Large intestine (tissue), 3 donors: Measurements from ENCODE around the gene HDAC9. TPM values are rescaled to one million over a fixed set of nuclear protein-coding genes. Genes with fewer than 3 reads are reported as not detected.

Source experiments
- DNase-seq, 2 donors: peaks; one replicate each; pipeline versions ENCODE4 v3.0.0 to v3.0.0-alpha.2; 2013
- H3K27ac ChIP-seq: one replicate; pipeline ENCODE4 v1.5.1; 2013; ENCODE audit warnings: low read length
- H3K27me3 ChIP-seq: 2 replicates; pipeline ENCODE4 v1.6.1; 2013; ENCODE audit warnings: low read length; ENCODE audit not compliant: control insufficient read depth, insufficient read depth
- H3K36me3 ChIP-seq: 2 replicates; pipeline ENCODE4 v1.6.1; 2013; ENCODE audit warnings: low read length; ENCODE audit not compliant: control insufficient read depth, insufficient read depth
- H3K4me1 ChIP-seq: one replicate; pipeline ENCODE4 v1.6.1; 2013; ENCODE audit warnings: low read length; ENCODE audit not compliant: control insufficient read depth, insufficient read depth
- H3K4me3 ChIP-seq: one replicate; pipeline ENCODE4 v1.5.1; 2013; ENCODE audit warnings: low read length
- H3K9me3 ChIP-seq: one replicate; pipeline ENCODE4 v1.6.1; 2013; ENCODE audit warnings: mild to moderate bottlenecking, low read depth, low read length, moderate library complexity; ENCODE audit not compliant: control insufficient read depth
- WGBS: methylation state at CpG from one replicate; pipeline ENCODE4 v1.1.5; 2013; ENCODE audit warnings: low lambda C conversion rate; ENCODE audit not compliant: insufficient coverage; 5-methylcytosine and 5-hydroxymethylcytosine counted together
- polyA plus RNA-seq: library from polyadenylated mRNA; unstranded; fragments of 120-200 nt; gene quantifications from one replicate; pipeline ENCODE4 v1.2.1, GENCODE V29; 2013

Gene HDAC9
- polyA plus RNA-seq, 1 donor = 6.2 TPM

DNA sequence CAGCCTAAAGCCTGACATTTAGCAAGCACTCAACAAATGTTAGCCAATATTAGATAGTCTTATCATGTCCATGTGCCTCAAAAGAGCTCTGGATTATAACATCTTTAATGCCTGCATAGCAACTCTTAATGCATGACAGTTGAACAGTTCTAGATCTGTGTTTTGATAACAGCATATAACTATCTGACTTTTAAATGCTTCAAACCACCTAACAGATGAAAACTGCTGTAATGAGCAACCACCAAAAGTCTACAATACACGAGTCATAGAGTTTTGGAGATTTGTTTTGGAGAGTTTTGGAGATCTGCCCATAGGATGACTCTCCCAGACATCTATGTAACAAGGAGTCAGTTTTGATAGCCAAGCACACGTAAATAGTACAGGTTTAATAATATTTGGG, 394.6 kb downstream of the HDAC9 start:
- Histone ChIP-seq H3K36me3 (no peaks in the 10 kb centered on the region), H3K4me1 (no peaks in the 10 kb centered on the region), H3K4me3 (no peak overlapping the region), H3K27ac (no peak overlapping the region), H3K9me3 (no peaks in the 10 kb centered on the region), H3K27me3 (no peaks in the 10 kb centered on the region)
- no CpG with 5 or more reads among the region's 2 CpGs for WGBS
- DNase-seq = no peak

DNA sequence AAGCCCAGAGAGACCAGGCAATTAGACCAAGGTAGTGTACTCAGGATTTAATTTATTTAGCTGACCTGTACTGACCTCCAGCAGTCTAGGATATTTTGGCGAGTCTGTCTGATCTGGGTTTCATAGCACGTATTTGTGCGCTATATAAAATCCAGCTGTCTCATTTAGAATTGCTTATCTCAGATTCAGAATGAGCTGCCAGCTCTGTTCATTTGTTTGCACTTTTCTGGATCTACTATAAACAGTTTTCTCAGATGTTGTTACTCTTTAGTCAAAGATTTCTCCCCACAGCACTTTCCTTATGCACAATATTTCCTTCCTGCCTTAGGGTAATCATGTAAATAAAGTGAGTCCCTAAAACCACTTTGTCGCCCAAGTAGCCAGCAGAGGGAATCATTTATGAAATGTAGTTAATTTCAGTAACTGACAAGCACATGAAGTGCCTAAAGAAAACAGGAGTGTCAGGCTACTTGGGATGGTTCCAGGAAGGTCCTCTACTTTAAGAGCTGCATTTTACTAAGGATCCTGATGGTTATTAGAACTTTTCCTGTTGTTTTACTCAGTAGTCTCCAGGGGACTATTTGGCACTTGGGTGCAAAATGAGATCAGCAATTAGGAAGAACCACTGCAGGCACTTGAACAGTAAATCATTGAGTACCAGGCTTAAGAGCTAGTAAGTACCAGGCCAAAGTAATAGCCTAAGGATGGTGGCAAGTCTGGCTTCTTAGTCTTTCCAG, 395.5 kb downstream of the HDAC9 start:
- WGBS = no CpG with 5 or more reads among the region's 4 CpGs
- Histone ChIP-seq H3K4me1 (no peaks in the 10 kb centered on the region), H3K4me3 (no peak overlapping the region), H3K9me3 (no peaks in the 10 kb centered on the region), H3K27me3 (no peaks in the 10 kb centered on the region), H3K36me3 (no peaks in the 10 kb centered on the region), H3K27ac (no peak overlapping the region)
- DNase-seq = no peak

DNA sequence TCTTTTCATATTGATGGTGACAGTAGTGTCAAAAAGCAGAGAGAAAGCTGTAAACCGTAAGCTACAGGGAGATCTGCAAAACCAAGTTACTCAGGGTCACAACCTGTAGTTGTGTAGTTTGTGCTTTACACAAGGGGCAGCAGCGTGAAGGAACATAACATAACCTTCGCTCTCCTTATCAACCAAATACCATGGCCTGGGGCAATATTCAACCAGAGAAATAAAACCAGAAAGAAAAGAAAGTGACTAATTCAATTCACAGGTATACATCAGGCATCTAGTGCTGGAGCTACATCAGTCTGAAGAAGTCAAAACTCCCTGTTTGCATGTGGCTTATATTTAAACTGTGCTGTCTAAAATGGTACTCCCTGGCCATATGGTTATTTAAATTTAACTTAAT, 397.6 kb downstream of the HDAC9 start:
- Histone ChIP-seq H3K4me3 (no peak overlapping the region), H3K4me1 (no peaks in the 10 kb centered on the region), H3K27ac (no peak overlapping the region), H3K27me3 (no peaks in the 10 kb centered on the region), H3K36me3 (no peaks in the 10 kb centered on the region), H3K9me3 (no peaks in the 10 kb centered on the region)
- WGBS = no CpG with 5 or more reads among the region's 3 CpGs
- peak; percentile 13 to 16 for DNase-seq

- Histone ChIP-seq H3K27me3 (no peaks in the 10 kb centered on the region), H3K27ac (no peak overlapping the region), H3K36me3 (no peaks in the 10 kb centered on the region), H3K9me3 (no peaks in the 10 kb centered on the region), H3K4me3 (no peak overlapping the region), H3K4me1 (no peaks in the 10 kb centered on the region)
- no peak for DNase-seq
- 75% methylated on average over 2 of the region's 3 CpGs for WGBS
Measured at GRCh38 chr7:18894155-18894554, 398.6 kb downstream of the HDAC9 start.

DNA sequence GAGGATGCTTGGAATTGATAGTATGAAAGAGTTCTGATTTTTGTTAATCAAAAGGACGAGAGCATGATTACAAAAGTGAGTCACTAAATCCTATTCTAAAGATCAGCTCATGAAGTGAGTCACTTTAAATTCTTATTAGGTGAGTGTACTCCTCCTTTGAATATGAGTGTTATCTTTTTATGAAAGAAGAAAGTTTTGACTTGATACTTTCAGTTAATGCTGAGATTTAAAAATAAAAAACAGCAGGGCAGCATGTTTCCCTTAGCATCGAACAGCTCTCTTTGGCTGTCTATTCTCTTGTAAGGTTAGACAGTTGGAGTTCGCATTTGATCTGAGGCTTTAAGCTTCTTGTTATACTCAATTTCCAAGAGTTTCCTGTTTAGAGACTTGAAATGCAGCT, 399.9 kb downstream of the HDAC9 start:
- WGBS = 83% methylated on average over 1 of the region's 3 CpGs
- Histone ChIP-seq H3K27ac (no peak overlapping the region), H3K4me1 (no peaks in the 10 kb centered on the region), H3K9me3 (no peaks in the 10 kb centered on the region), H3K27me3 (no peaks in the 10 kb centered on the region), H3K36me3 (no peaks in the 10 kb centered on the region), H3K4me3 (no peak overlapping the region)
- DNase-seq = no peak

GRCh38 chr7:18896343-18896975, 400.9 kb downstream of the HDAC9 start:
- H3K27ac ChIP-seq = no peak overlapping the region
- no CpG with 5 or more reads among the region's 2 CpGs for WGBS
- no peak overlapping the region for H3K4me3 ChIP-seq
- no peaks in the 10 kb centered on the region for H3K36me3 ChIP-seq
- DNase-seq = no peak
- no peaks in the 10 kb centered on the region for H3K9me3 ChIP-seq
- H3K4me1 ChIP-seq = no peaks in the 10 kb centered on the region
- H3K27me3 ChIP-seq = no peaks in the 10 kb centered on the region

GRCh38 chr7:18900236-18900635, 404.7 kb downstream of the HDAC9 start:
- H3K27me3 ChIP-seq = no peaks in the 10 kb centered on the region
- no peaks in the 10 kb centered on the region for H3K9me3 ChIP-seq
- WGBS = no CpG with 5 or more reads among the region's 3 CpGs

DNA sequence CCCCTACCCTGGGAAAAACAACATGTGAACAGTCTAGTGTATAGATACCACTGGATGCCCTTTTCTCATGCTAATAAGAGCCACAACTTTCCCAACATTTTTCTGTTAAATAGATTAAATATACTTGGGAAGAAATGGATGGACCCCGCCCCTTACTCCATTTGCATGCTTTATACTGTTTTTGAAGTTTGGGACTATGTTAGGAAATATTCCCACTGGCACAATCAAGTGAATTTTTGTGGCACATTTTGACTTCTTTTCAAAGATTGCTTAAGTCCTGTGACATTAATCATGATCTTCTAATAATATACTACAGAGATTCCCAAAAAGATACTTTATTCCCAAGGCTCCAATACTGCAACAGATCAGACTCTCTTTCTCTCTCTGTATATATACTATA, 405.3 kb downstream of the HDAC9 start:
- H3K4me1 ChIP-seq = no peaks in the 10 kb centered on the region
- H3K27ac ChIP-seq = no peak overlapping the region
- H3K4me3 ChIP-seq = no peak overlapping the region
- WGBS = no CpG with 5 or more reads among the region's 1 CpG
- H3K9me3 ChIP-seq = no peaks in the 10 kb centered on the region
- no peaks in the 10 kb centered on the region for H3K36me3 ChIP-seq
- no peak for DNase-seq
- no peaks in the 10 kb centered on the region for H3K27me3 ChIP-seq

More at GRCh38 chr7:18900236-18900635, 404.7 kb downstream of the HDAC9 start:
- no peaks in the 10 kb centered on the region for H3K4me1 ChIP-seq
- H3K27ac ChIP-seq = no peak overlapping the region
- DNase-seq = no peak
- H3K36me3 ChIP-seq = no peaks in the 10 kb centered on the region
- no peak overlapping the region for H3K4me3 ChIP-seq

DNA sequence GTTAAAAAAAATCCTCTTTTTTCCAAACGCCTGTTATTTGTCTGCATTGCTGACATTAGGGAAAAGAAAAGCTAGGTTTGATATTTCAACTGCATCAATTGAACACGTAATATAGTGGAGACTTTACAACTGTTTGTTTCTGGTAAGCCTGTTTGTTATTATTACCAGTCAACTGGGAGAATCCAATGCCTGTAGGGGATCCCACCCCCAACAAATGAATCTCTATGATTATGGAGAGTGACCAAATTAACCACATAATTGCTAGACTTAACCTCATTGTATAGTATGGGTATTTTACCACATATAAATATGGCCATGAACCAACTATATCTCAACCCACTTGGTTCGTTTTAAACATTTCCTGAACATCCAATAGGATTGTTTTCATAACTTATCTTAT, 405.8 kb downstream of the HDAC9 start:
- no peaks in the 10 kb centered on the region for H3K9me3 ChIP-seq
- WGBS = 71% methylated on average over 2 of the region's 3 CpGs
- no peak overlapping the region for H3K27ac ChIP-seq
- no peak for DNase-seq
- no peaks in the 10 kb centered on the region for H3K27me3 ChIP-seq
- no peaks in the 10 kb centered on the region for H3K36me3 ChIP-seq
- no peaks in the 10 kb centered on the region for H3K4me1 ChIP-seq
- H3K4me3 ChIP-seq = no peak overlapping the region

GRCh38 chr7:18901982-18902421, 406.5 kb downstream of the HDAC9 start:
- no peaks in the 10 kb centered on the region for H3K9me3 ChIP-seq
- no peak overlapping the region for H3K4me3 ChIP-seq
- H3K4me1 ChIP-seq = no peaks in the 10 kb centered on the region
- no peaks in the 10 kb centered on the region for H3K27me3 ChIP-seq
- WGBS = no CpG with 5 or more reads among the region's 1 CpG
- no peak overlapping the region for H3K27ac ChIP-seq
- no peak for DNase-seq
- H3K36me3 ChIP-seq = no peaks in the 10 kb centered on the region

GRCh38 chr7:18902892-18903291, 407.3 kb downstream of the HDAC9 start:
- Histone ChIP-seq H3K4me3 (no peak overlapping the region), H3K36me3 (no peaks in the 10 kb centered on the region), H3K27ac (no peak overlapping the region), H3K9me3 (no peaks in the 10 kb centered on the region), H3K27me3 (no peaks in the 10 kb centered on the region), H3K4me1 (no peaks in the 10 kb centered on the region)
- no peak for DNase-seq
